Fibroblast of skin of left quadriceps (primary cell): ENCODE measurements around the gene GPER1.
"Not testable (repeated sequence)": the region's sequence is repeated elsewhere in the genome, so short reads cannot be mapped to it uniquely, and the experiment has no call there.

ENCODE experiments used
- DNase-seq, 2 experiments: peaks; one replicate each; pipeline ENCODE4 v3.0.0-alpha.2; 2013; ENCODE audit warnings: low read depth in 2 of 2

The GPER1 gene

GRCh38 chr7:1068013-1068412 is 19.9 kb upstream of the GPER1 start:
- DNase-seq = no peak

GRCh38 chr7:1068619-1069018 is 19.3 kb upstream of the GPER1 start:
- no peak for DNase-seq

GRCh38 chr7:1070544-1071011 is 17.3 kb upstream of the GPER1 start:
- DNase-seq = no peak

- DNase-seq = no peak
These were observed 16.1 kb upstream of the GPER1 start for GRCh38 chr7:1071731-1072254.

- no peak for DNase-seq
These were observed 14.6 kb upstream of the GPER1 start for GRCh38 chr7:1073142-1073977.

- DNase-seq = not testable (repeated sequence)
These were observed 13.9 kb upstream of the GPER1 start for GRCh38 chr7:1074018-1074417.

- DNase-seq = no peak
These were observed 13.1 kb upstream of the GPER1 start for GRCh38 chr7:1074593-1075431.

GRCh38 chr7:1076184-1077072 is 11.5 kb upstream of the GPER1 start:
- no peak for DNase-seq

GRCh38 chr7:1078519-1078918 is 9.4 kb upstream of the GPER1 start:
- no peak for DNase-seq

- no peak for DNase-seq
These were observed 8.9 kb upstream of the GPER1 start for GRCh38 chr7:1078985-1079384.

- DNase-seq = no peak
These were observed 8.4 kb upstream of the GPER1 start for GRCh38 chr7:1079546-1079945.

GRCh38 chr7:1080252-1080920 is 7.5 kb upstream of the GPER1 start:
- no peak for DNase-seq

- no peak for DNase-seq
These were observed 7.0 kb upstream of the GPER1 start for GRCh38 chr7:1080921-1081255.

- DNase-seq = no peak
These were observed 6.6 kb upstream of the GPER1 start for GRCh38 chr7:1081336-1081735.

- DNase-seq = no peak
These were observed 5.9 kb upstream of the GPER1 start for GRCh38 chr7:1081931-1082401.

GRCh38 chr7:1083729-1084657 is 3.9 kb upstream of the GPER1 start:
- no peak for DNase-seq

GRCh38 chr7:1085266-1085665 is 2.6 kb upstream of the GPER1 start:
- no peak for DNase-seq

- no peak for DNase-seq
These were observed 1.9 kb upstream of the GPER1 start for GRCh38 chr7:1085910-1086421.

GRCh38 chr7:1086588-1087464 is 1.1 kb upstream of the GPER1 start:
- DNase-seq = no peak
